Stimulated activated CD8-positive, alpha-beta memory T cell treated with anti-CD3 and anti-CD28 coated beads, Interleukin-12 subunit alpha, Interleukin-12 subunit beta, amount 100 ng/mL, for 1 hour (primary cell): ENCODE measurements around the gene OR2J1.
"Not testable (repeated sequence)": the region's sequence is repeated elsewhere in the genome, so short reads cannot be mapped to it uniquely, and the experiment has no call there.

Source experiments
- DNase-seq: peaks from one replicate; pipeline ENCODE4 v3.0.0-alpha.2; 2020; ENCODE audit warnings: low read depth

The OR2J1 gene

DNA sequence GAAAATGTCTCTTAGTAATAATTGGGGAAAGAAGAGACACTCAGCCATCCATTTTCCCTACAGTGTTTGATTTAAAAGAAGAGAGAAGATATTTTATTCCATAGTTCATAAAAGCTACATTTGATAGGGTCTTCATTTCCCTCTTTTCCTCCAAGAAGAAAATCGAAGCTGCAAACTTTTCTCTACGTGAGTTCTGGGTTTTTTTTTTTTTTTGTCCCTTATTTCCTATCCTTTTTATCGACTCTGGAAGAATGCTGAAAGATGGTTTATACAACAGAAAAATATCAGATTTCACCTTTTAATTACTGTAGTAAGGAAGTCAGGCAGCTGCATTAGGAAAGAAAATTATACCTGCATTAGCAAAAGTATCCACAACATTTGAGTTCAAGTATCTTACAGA lies at the start of gene OR2J1:
TSS of gene OR2J1 (plus strand) at position 301 of the 400 bp plus-strand sequence. CDS start 1,453 bp downstream, outside the sequence.
- DNase-seq = no peak

DNA sequence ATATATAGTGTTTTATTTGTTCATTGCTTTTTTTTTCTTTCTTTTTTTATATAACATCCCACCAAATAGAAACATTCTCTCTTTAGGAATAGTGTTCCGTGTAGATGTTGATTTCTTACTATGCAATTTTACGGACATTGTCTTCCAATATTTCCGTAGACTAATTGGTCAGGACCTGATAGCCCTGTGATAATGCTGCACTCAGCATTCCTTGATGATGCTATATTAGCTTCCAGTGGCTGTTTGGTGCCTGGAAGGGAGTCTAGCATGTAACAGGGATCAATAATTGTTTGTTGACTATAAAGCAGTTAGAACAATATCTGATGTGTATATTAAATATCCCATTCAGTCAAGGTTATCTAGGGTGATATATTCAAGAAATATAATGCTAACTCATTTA lies 47.6 kb upstream of the OR2J1 start:
- no peak for DNase-seq

GRCh38 chr6:29071831-29072723 lies 27.2 kb upstream of the OR2J1 start:
- no peak for DNase-seq

DNA sequence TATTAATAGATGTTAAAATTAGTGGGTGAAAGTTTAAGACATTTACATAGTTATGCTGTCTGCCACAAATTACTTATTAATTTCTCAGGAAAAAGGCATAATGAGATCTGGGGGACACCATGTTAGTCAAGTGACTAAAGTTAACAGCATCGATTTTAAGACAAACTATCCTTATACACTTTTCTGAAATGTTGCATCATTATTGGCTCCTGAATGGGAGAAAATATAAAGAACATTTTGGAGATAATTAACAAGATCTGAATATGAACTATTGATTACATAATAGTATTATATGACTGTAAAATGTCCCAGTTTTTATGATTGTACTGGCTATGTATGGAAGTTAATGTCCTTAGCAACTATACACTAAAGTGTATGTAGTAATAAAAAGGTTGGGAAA lies 20.1 kb upstream of the OR2J1 start:
- no peak for DNase-seq

DNA sequence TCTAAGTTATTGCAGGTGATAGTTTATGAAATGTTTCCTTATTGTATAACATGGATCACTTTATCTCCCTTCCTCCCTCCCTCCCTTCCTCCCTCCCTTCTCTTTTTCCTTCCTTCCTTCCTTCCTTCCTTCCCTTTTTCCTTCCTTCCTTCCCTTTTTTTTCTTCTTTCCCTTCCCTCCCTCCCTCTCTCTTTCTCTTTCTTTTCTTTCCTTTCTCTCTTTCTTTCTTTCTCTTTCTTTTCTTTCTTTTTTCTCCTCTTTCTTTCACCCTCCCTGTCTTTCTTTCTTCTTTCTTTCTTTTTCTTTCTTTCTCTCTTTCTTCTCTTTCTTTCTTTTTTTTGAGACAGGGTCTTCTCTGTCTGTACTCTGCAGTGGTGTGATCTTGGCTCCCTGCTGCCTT lies 18.0 kb upstream of the OR2J1 start:
- DNase-seq = no peak

DNA sequence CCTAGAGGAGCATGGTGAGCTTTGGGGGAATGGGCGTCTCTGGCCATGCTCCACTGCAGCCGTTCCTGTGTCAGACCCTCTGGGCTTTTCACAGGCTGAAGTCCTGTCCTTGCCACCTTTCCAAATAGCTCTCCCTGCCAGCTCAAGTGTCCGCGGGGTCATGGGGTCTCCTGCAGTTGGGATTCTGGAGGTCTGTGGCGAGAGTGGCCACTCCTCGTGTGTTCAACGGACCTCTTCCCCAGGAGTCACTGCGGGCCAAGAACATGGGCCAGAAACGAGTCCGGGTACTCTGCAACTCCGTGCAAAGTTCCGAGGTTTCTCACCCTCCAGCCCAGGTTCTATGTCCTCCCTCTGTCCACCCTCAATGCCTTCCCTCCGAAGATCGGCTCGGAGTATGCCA lies 16.8 kb upstream of the OR2J1 start:
- DNase-seq = no peak

DNA sequence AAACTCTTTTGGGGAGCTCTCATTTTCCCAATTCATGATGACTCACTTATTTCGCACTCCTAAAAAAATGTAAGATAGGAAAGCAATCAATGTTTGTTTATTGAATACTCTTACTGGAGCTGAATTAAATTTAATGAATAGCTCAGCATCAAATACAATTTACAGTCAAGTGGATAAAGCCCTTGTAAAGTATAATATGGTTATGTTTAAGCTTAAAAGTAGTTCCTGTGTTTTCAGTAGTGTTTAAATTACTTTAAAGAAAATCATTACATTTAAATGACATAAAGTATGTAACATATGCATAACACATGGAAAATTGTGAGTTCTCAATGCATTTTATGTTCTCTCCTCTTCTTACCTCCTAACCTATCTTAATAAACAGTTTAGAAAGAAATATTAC lies 12.1 kb upstream of the OR2J1 start, which contains the start of gene OR2B3:
TSS of gene OR2B3 (minus strand) at position 101 of the 400 bp plus-strand sequence. CDS start at position 36, 65 bp downstream.
- DNase-seq = no peak

DNA sequence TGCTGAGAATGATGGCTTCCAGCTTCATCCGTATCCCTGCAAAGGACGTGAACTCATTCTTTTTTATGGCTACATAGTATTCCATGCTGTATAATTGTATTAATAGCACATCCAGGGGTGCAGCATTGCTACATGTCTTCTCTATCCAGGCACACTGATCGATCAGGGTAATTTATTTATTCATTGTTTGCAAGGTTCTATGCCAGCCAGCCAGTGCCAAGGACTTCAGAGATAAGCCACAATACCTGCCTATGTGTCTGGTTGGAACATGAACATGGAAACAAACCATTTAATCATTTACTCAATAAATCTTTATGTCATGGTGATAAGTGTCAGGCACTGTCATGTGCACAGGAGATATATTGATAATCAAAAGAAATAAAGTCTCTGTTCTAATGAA lies 6.3 kb upstream of the OR2J1 start:
- DNase-seq = no peak

GRCh38 chr6:29097803-29098202 lies 1.5 kb upstream of the OR2J1 start:
- DNase-seq = no peak

- no peak for DNase-seq
These were observed 8.5 kb downstream of the OR2J1 start, which contains the start of gene OR2J3 for GRCh38 chr6:29107758-29108157. Gene OR2J3 (plus strand): TSS chr6:29108058. CDS start chr6:29111891, 3,833 bp downstream.

- DNase-seq = no peak
These were observed 12.8 kb downstream of the OR2J1 start for GRCh38 chr6:29112135-29112534.

GRCh38 chr6:29114964-29115363 lies 15.7 kb downstream of the OR2J1 start:
- DNase-seq = not testable (repeated sequence)

DNA sequence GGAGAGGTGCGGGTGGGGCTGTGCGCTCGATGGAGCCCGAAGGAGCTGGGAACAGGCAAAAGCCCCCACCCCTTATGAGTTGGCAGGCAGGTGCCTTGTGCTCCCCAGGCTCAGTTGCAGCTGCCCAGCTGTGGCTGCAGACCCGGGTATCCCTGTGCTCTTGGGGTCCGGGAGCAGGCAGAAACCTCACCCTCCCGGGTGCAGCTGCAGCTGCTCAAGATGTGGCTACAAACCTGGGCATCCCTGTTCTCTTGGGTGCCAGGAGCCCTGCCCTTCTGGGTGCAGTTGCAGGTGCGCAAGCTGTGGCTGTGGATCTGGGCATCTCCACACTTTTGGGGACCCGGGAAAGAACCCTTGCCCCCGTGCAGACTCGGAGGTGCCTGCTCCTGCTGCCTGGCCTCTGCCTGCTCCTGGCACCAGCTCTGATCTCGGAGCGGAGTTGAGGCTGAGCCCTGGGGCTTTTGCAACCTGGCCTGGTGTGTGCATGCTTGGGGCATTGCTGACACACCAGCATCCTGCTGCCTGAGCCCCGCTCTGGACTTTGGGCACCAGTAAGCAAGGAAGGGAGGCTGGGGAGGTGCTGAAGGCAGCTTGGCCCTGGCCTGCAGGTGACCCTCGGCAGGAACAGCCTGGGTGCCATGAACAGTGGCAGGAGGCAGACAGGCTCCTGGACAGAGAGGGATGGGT lies 30.2 kb downstream of the OR2J1 start:
- no peak for DNase-seq

DNA sequence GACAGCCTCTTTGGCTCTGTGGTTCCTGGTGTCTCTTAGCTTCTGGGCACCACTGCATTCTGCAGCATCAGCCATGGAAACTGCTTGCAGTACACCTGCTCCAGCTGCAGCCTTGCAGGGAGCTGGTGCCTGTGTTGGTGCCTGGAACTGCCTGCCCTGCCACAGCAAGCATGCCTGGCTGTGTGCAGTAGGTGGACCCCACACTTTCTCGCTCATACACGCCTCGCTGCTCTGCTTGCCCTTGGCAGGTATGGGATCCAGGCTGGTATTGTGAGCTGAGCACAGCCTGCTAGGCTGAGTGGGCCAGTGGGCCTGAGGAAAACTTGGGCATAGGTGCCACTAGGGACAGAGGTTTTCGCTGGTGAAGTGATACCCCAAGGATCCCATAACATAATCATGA lies 31.4 kb downstream of the OR2J1 start:
- DNase-seq = no peak

DNA sequence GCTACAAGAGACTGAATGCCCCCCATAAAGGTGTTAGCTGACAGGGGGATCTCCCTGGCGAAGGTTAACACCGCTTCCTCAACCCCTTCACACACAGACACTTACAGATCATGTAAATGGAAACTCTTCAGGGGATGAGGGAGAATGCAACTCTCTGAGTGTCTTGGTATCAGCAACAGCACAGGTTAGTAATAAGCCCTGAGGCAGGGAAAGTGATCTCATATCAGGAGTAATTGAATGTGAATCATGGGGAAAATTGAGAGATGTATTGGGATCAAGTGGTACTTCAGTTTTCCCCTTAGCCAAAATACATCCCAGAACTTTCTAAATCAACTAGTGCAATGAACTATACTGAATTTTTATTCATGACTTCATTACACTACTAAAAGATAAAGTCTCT lies 32.4 kb downstream of the OR2J1 start:
- DNase-seq = no peak

DNA sequence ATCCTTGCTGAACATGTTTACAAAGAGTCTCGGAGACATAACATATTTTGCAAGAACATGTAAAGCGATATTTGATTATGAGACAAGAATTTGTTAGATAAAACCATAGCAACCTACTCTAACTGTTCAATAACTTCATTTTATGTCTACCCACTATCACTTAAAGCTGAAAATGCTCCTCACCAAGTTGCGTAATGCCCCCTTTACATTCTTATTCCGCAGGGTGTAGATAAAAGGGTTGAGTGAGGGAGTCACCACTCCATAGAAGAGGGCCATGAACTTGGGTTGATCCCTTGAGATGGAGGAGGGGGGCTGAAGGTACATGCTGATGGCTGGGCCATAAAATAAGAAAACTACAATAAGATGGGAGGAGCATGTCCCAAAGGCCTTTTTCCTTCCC lies 38.4 kb downstream of the OR2J1 start:
- DNase-seq = no peak

- DNase-seq = no peak
These were observed 42.3 kb downstream of the OR2J1 start for GRCh38 chr6:29141606-29142005.

DNA sequence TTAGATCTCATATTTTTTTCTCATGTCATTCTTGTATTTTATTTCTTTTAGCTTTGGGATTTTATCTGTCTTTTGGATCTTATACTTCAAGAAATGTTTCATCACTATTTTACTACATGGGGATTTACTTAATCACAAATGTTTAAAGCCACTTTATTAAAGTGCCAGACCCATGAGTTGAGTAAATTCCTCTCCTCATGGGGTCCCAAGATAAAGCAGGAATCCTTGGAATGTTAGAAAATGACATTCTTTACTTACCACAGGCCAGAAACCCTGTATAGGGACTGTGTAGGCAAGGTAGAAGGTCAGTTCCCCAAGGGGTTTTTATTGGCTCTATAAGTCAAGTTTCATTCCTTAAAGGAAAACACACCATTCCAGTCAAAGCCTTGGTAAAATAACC lies 43.0 kb downstream of the OR2J1 start:
- no peak for DNase-seq

DNA sequence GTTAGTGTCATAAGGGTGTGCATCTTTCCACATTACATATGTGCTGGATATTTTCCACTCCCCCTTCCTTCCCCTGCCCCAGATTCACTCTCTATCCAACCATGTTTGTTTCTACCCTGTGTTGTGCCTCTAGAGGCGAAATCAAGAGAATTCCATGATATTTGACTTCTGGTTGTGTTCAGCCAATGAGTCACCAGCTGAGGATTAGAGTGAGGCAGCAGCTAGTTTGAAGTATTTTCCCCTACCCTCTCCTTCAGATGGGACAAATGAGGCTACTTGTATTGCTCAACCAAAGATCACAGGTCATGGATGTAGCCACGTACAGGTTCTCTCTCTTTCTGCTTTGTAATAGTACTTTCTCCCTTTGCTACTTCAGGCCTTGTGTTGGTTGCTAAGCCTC lies 46.9 kb downstream of the OR2J1 start:
- DNase-seq = no peak

DNA sequence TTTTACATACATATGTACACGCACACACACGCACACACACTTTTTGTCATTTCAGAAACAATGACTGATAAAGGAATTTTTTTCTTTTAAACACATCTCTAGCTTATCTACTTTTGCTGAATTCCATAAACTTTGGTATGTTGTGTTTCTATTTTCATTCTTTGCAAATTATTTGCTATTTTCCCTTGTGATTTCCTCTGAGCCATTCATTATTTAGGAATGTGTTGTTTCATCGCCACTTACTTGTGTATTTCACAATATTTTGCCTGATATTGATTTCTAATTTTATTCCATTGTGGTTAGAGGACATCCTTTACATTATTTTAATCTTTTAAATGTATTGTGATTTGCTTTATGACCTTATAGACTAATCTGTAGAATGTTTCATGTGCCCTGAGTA lies 47.8 kb downstream of the OR2J1 start:
- no peak for DNase-seq

GRCh38 chr6:29149444-29149843 lies 50.2 kb downstream of the OR2J1 start:
- DNase-seq = not testable (repeated sequence)
